Activated naive CD4-positive, alpha-beta T cell treated with anti-CD3 and anti-CD28 coated beads, Interleukin-2, amount 50 U/mL, for 24 hours (primary cell): ENCODE data around the gene RSU1.

Experiments
- H3K27ac Mint-ChIP-seq: one replicate; pipeline ENCODE4 v1.8.0; 2021; ENCODE audit warnings: mild to moderate bottlenecking, mixed read lengths
- H3K27me3 Mint-ChIP-seq: one replicate; pipeline ENCODE4 v1.8.0; 2021; ENCODE audit warnings: mixed read lengths
- H3K36me3 Mint-ChIP-seq: one replicate; pipeline ENCODE4 v1.8.0; 2021; ENCODE audit warnings: mixed read lengths
- H3K4me1 Mint-ChIP-seq: one replicate; pipeline ENCODE4 v1.8.0; 2021; ENCODE audit warnings: mixed read lengths
- H3K4me3 Mint-ChIP-seq: one replicate; pipeline ENCODE4 v1.8.0; 2021; ENCODE audit warnings: mild to moderate bottlenecking, mixed read lengths
- H3K9me3 Mint-ChIP-seq: one replicate; pipeline ENCODE4 v1.8.0; 2021; ENCODE audit warnings: mixed read lengths

The RSU1 gene

DNA sequence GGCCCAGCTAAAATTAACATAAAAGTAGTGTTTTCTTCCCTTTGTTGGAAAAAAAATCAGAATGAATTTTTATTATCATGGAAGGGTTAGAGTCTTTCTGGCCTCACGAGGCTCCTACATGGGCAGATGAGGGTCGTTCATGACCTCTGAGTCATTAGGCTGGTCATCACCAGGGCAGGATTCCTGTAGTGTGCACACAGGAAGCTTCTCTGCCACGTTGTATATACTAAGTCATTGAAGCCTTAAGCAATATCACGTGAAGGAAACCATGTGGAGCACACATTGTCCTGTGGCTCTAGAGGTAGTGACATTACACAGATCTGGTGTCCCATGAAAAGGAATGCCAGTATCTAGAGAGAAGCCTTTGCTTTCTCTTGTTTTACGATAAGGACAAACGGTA lies 210.8 kb downstream of the RSU1 start:
- no peaks in the 10 kb centered on the region for H3K4me1 Mint-ChIP-seq
- H3K27me3 Mint-ChIP-seq, result no peaks in the 10 kb centered on the region
- no peaks in the 10 kb centered on the region for H3K9me3 Mint-ChIP-seq
- no peak overlapping the region for H3K27ac Mint-ChIP-seq
- no peak overlapping the region for H3K4me3 Mint-ChIP-seq
- H3K36me3 Mint-ChIP-seq, result peaks cover 10% of the 10 kb centered on the region

DNA sequence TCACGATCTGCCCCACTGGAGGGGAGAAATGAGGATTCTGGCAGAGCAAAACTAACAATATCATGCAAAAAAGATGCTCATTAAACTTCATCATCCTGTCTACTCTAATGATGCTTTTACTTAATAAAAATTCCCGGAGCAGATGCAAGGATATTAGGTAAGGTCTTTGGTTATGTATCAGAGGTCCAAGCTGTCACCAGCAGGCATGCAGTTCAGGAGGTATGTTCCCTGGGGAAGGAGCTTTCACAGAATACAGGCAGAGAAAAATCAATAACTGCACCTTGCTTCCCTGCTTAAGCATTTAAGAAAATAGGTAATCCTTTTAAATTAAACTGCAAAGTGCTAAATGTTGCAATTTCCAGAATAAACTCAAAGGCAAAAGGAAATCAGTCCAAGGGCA lies 213.9 kb downstream of the RSU1 start:
- Mint-ChIP-seq H3K9me3 (no peaks in the 10 kb centered on the region), H3K36me3 (peaks cover 21% of the 10 kb centered on the region), H3K4me1 (no peaks in the 10 kb centered on the region), H3K4me3 (no peak overlapping the region), H3K27ac (no peak overlapping the region), H3K27me3 (no peaks in the 10 kb centered on the region)

DNA sequence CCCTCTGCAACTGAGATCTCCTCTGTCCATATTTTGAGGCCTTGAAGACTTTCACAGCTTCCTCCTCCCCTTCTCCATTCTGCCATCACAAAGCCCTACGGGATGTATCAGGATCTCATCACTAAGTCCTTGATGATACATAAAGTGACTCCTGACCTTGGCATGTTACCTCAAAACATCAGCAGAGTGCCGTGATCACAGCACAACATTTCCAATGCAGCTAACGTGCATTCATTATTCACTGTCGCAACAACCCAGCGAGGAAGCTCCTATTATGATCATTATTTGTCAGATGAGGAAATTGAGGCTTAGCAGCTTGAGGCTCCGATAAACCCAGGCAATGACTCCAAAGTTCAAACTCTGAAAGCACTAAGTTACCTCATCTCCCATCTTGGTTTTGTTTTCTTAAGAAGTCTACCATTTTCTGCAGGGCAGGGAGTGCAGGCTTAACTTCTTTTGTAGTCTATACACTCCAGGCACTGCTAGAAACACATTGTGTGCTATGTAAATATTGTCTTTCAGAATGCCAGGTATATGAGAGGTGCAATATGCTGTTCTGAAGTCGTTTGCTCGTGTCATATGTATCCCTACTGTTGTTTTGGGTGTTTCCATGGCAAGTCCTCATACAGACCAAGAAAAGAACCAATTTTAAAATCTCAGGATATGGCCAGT lies 215.0 kb downstream of the RSU1 start:
- Mint-ChIP-seq H3K4me1 (no peaks in the 10 kb centered on the region), H3K9me3 (no peaks in the 10 kb centered on the region), H3K27ac (no peak overlapping the region), H3K4me3 (no peak overlapping the region), H3K27me3 (no peaks in the 10 kb centered on the region), H3K36me3 (peaks cover 24% of the 10 kb centered on the region)

DNA sequence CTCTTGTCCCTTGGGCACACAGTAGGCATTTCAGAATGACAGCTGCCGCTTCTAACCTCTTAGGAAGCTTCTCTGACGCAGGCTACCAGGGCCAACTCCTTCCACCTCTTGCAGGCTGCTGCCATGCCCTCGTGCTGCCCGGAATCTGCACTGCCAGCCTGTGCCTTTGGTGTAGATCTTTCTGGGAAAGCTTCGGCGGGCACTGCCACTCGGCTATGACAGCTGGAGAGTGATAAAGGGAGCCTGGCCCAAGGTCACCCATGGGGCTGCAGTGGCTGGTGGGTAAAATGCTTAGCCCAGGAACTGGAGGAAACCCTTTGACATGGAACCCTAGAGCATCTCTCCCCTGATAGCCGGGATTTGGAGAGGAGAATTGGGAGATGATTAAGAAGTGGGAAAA lies 217.6 kb downstream of the RSU1 start:
- Mint-ChIP-seq H3K27me3 (no peaks in the 10 kb centered on the region), H3K4me3 (no peak overlapping the region), H3K4me1 (no peaks in the 10 kb centered on the region), H3K9me3 (no peaks in the 10 kb centered on the region), H3K36me3 (peaks cover 32% of the 10 kb centered on the region), H3K27ac (no peak overlapping the region)

DNA sequence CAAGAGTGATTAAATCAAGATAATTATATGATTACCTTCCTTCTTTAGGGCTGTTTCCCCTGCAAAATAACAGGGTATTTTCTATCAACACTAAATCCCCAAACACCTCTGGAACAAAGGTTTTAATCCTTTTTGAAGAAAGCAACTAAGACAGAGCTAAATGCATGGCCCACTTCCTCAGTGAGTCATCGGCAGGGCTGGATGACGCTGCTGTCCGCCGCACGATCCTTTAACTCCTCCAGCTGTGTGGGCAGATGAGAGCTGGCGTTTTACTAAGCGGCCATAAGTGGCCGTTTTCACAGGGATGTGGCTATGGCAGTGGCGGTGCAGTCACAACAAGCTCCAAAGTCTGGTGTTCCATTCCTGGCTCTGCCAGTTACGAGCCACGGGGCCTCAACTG lies 219.6 kb downstream of the RSU1 start:
- no peaks in the 10 kb centered on the region for H3K27me3 Mint-ChIP-seq
- peaks cover 3% of the 10 kb centered on the region for H3K9me3 Mint-ChIP-seq
- H3K27ac Mint-ChIP-seq, result no peak overlapping the region
- peaks cover 43% of the 10 kb centered on the region for H3K36me3 Mint-ChIP-seq
- H3K4me3 Mint-ChIP-seq, result no peak overlapping the region
- H3K4me1 Mint-ChIP-seq, result no peaks in the 10 kb centered on the region

DNA sequence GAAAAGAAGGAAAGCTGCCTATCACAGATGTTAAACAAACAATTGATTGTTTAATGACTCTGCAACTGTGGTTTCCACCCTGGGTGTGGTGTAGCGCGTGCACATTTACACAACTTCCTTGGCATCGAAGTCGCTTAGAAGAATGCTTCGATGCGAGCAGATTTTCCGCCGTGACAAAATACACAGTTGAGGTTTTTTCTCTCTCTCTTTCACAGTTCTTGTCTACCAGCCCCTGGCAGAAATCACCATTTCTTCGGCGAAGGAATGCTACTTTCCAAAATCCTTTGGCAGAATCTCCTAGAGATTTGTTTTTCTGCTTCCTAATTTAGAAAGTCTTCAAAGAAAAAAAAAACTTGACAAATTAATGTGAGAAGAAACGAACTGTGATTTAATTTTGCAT lies 224.8 kb downstream of the RSU1 start:
- Mint-ChIP-seq H3K4me3 (no peak overlapping the region), H3K9me3 (peaks cover 5% of the 10 kb centered on the region), H3K27me3 (no peaks in the 10 kb centered on the region), H3K4me1 (no peaks in the 10 kb centered on the region), H3K27ac (no peak overlapping the region), H3K36me3 (peaks cover 39% of the 10 kb centered on the region)

DNA sequence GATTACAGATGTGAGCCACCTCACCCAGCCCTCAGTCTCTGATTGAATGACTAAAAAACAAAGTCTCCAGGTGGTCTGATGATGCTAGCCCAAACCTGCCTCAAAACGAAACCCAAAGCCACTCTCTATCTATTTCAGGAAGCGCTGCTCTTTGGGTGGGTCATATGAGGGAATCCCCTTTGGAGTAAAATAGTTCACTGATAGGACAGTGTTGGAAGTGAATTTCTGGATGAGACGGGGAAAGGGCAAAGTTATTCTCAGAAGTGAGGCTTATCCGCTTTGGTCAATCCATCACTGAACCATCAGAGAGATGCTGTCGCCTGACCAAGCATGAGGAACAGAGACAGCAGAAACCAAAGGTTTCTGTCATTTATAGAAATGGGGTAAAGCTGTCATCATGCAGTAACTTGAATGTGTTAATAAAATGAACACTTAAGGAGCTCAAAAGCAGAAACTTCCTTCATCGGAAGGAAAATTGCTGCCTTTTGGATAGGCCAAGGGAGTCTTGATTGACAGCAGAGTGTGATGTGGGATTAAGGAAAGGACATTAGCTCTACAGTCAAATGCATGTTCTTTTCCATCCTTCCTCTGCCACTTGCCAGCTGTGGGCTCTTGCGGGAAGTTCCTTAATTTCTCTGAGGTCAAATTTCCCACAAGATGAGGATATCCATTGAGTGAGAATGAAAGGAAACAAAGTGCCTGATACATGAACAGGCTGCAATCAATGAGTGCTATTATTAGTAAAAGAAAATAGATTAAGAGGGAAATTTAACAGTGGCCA lies 230.7 kb downstream of the RSU1 start:
- H3K36me3 Mint-ChIP-seq, result peaks cover 8% of the 10 kb centered on the region
- no peaks in the 10 kb centered on the region for H3K4me1 Mint-ChIP-seq
- H3K27me3 Mint-ChIP-seq, result peaks cover 2% of the 10 kb centered on the region
- H3K4me3 Mint-ChIP-seq, result no peak overlapping the region
- no peak overlapping the region for H3K27ac Mint-ChIP-seq
- peaks cover under 1% of the 10 kb centered on the region for H3K9me3 Mint-ChIP-seq

DNA sequence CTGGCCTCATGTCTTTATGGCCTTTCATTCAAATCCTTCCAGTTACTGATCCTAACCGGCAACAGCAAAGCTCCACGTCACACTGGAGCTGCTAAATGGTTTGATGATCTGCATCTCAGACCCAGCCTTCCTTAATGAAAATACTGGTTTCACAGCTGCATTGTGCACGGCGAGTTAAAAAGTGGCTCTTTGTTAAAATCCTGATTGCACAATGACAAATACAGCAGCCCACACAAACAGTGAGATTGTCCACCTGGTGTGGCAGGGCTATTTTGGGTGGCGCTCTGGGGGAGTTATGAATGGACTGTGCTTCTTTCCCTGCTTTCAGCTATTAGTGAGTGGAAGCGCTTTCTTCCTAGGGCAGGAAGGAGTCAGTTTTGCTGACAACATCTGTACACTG lies 232.1 kb downstream of the RSU1 start:
- peaks cover 3% of the 10 kb centered on the region for H3K36me3 Mint-ChIP-seq
- H3K9me3 Mint-ChIP-seq, result peaks cover 4% of the 10 kb centered on the region
- H3K4me1 Mint-ChIP-seq, result no peaks in the 10 kb centered on the region
- no peak overlapping the region for H3K4me3 Mint-ChIP-seq
- H3K27ac Mint-ChIP-seq, result no peak overlapping the region
- peaks cover 8% of the 10 kb centered on the region for H3K27me3 Mint-ChIP-seq

DNA sequence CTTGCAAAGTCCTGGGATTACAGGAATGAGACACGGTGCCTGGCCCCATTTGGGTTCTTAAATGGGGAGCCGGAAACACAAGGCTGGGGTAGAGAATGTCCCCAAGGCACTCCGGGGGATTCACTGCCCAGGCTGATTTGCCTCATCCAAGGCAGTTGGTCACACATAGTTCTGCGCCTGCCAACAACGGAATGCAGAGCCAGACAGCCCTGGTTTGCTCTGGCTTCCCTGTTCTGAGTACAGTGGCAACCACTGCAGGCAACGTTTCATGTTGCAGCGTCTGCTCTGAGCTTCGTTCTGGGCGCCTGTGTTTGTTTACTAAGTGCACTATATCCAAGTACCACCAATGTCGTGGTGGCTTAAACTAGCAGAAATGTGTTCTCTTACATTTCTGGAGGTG lies 233.8 kb downstream of the RSU1 start:
- H3K4me1 Mint-ChIP-seq, result no peaks in the 10 kb centered on the region
- no peak overlapping the region for H3K27ac Mint-ChIP-seq
- H3K36me3 Mint-ChIP-seq, result no peaks in the 10 kb centered on the region
- H3K27me3 Mint-ChIP-seq, result peaks cover 19% of the 10 kb centered on the region
- peaks cover 4% of the 10 kb centered on the region for H3K9me3 Mint-ChIP-seq
- H3K4me3 Mint-ChIP-seq, result no peak overlapping the region

DNA sequence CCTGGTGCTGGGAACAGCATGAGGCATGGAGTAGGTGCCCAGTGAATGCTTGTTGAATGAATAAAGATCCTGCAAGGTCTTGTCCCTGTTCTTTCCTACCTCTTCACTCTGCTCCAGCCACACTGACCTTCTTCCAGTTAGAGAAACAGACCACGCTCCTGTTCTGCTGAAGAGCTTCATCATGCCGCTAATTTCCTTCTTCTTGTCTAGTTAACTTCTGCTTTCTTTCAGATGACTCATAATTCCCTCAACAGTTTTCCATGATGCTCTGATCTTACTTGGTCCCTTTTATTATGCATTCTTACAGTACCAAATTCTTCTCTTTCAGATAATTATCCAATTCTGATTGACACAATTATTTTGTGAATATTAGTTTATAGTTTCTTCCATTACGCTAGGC lies 236.0 kb downstream of the RSU1 start:
- Mint-ChIP-seq H3K4me1 (no peaks in the 10 kb centered on the region), H3K9me3 (peaks cover 4% of the 10 kb centered on the region), H3K36me3 (no peaks in the 10 kb centered on the region), H3K4me3 (no peak overlapping the region), H3K27ac (no peak overlapping the region), H3K27me3 (peaks cover 20% of the 10 kb centered on the region)

DNA sequence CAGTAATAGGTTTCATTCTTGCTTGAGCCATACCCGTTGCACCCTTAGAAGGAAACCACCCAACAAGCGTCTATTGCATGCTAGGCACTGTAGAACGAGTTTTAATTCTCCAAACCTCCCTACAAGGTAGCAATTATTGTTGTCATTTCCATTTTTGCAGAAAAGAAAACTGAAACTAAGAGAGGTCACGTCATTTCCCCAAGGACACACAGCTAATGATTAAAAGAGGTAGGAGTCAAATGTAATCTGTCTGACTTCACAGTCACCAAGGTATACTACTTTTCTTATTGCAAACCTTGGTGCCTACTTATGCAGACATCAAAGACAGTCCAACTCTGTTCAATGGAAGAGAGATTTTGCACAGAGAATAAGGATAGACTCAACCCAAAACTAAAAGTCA lies 246.5 kb downstream of the RSU1 start:
- Mint-ChIP-seq H3K4me1 (no peaks in the 10 kb centered on the region), H3K4me3 (no peak overlapping the region), H3K27me3 (peaks cover 24% of the 10 kb centered on the region), H3K9me3 (no peaks in the 10 kb centered on the region), H3K27ac (no peak overlapping the region), H3K36me3 (no peaks in the 10 kb centered on the region)

DNA sequence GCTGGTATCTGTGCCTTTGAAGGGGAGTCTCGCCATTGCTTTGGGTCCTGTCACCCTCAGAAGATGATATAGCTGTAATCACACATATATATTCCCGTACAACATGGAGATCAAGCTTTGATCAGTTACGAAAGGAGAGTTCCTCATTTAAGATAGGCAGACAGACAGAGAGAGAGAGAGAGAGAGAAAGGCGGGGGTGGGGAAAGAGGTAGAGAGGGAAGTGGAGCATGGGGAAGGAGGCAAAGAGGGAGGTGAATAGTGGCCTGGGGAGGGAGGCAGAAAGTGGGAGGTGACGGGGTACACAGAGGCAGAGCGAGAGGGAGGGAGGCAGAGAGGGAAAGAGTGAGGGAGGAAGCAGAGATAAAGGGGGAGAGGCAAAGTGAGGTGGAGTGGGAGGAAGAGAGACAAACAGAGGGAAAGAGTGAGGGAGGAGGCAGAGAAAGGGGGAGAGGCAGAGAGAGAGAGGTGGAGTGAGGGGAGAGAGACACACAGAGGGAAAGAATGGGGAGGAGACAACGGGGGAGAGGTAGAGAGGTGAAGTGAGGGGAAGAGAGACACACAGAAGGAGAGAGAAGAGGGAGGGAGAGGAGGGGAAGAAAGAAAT lies 250.9 kb downstream of the RSU1 start:
- no peaks in the 10 kb centered on the region for H3K36me3 Mint-ChIP-seq
- no peaks in the 10 kb centered on the region for H3K9me3 Mint-ChIP-seq
- no peak overlapping the region for H3K4me3 Mint-ChIP-seq

DNA sequence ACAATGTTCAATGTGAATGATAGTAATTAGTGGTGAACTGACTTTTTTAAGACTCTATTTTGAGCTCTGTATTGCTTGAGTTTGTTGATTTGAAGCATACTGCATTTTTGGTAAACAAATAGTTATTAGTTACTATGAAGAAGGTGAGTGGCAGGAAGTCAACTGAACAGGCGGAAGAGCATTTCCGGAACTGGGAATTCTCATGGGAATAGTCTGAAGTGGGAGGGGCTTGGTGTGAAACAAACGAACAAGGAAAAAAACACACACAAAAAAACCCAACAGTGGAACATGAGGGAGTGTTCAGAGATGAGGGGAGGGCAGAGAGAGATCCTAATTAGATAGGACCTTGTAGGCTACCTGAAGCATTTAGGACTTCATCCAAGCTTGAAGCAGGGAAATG lies 251.6 kb downstream of the RSU1 start:
- Mint-ChIP-seq H3K4me3 (no peak overlapping the region), H3K4me1 (peaks cover 3% of the 10 kb centered on the region), H3K9me3 (no peaks in the 10 kb centered on the region), H3K27me3 (peaks cover 15% of the 10 kb centered on the region), H3K27ac (no peak overlapping the region), H3K36me3 (no peaks in the 10 kb centered on the region)

More for the DNA sequence above, 250.9 kb downstream of the RSU1 start:
- Mint-ChIP-seq H3K4me1 (peaks cover 3% of the 10 kb centered on the region), H3K27me3 (peaks cover 15% of the 10 kb centered on the region), H3K27ac (no peak overlapping the region)

DNA sequence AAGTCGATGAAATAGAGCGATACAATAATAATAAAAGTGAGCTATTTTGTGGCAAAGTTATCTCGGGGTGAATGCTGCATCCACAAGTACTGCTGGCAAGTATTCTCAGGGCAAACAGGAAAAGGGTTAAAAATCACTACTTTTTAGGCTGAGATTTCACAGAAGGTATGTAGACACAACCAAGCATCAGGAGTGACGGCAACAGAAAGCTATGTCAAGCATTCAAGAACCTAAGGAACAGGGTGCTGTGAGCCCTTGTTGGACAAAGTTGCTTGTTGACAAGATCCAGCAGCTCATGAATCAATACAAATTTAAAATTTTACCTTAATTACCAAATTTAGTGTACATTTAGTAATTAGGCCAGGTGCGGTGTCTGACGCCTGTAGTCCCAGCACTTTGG lies 254.3 kb downstream of the RSU1 start:
- Mint-ChIP-seq H3K36me3 (no peaks in the 10 kb centered on the region), H3K4me1 (peaks cover 3% of the 10 kb centered on the region), H3K27ac (no peak overlapping the region), H3K9me3 (no peaks in the 10 kb centered on the region), H3K27me3 (peaks cover 26% of the 10 kb centered on the region), H3K4me3 (no peak overlapping the region)

DNA sequence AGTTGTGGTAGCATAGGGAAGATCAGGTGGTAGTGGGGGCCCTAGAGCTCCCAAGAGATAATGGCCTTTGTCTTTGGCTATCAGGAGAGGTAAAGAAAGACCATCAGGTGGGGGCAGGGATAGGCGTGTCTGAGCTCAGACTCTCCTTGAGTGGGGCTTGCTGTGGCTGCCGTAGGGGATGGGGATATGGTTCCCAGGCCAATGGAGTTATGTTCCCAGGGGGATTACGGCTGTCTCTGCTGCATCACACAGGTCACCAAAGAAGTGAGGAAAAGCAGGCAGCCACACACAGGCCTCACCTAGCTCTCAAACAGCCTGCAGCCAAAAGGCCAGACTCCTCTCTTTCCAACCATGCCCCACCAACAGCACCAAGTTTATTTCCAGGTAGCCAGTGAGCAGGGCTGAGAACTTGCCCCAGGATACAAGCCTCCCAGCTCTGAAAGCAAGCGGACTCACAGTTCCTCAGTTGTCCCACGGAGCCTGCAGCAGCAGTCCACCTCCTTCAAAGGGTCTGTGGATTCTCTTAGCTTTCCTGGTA lies 257.9 kb downstream of the RSU1 start:
- Mint-ChIP-seq H3K36me3 (no peaks in the 10 kb centered on the region), H3K27me3 (peaks cover 14% of the 10 kb centered on the region), H3K27ac (no peak overlapping the region), H3K4me1 (no peaks in the 10 kb centered on the region), H3K9me3 (peaks cover 5% of the 10 kb centered on the region), H3K4me3 (no peak overlapping the region)

DNA sequence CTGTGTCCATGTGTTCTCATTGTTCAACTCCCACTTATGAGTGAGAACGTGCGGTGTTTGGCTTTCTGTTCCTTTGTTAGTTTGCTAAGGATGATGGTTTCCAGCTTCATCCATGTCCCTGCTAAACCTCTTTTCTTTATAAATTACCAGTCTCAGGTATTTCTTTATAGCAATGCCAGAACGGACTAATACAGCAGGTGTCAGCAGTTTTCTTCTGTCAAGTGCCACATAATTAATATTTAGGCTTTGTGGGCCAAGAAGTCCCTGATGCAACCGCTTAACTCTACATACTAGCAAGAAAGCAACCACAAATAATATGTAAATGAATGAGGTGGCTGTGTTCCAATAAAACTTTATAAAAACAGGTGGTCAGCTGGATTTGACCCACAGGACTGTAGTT lies 269.3 kb downstream of the RSU1 start:
- Mint-ChIP-seq H3K27me3 (peaks cover 11% of the 10 kb centered on the region), H3K27ac (no peak overlapping the region), H3K36me3 (no peaks in the 10 kb centered on the region), H3K4me3 (no peak overlapping the region), H3K4me1 (no peaks in the 10 kb centered on the region), H3K9me3 (no peaks in the 10 kb centered on the region)
